IMR-90 (cell line): ENCODE results near the gene CRYGS. TPM values are rescaled to one million over a fixed set of nuclear protein-coding genes. Genes with fewer than 3 reads are reported as not detected.

ENCODE experiments used
- ATAC-seq: fragments of 200-7000 bp; cut with Tn5 transposase; 2 replicates; pipeline ENCODE4 v1.9.1; 2020; ENCODE audit warnings: low read depth, mild to moderate bottlenecking, moderate library complexity
- BruUV-seq: library from RNA; stranded (reverse); fragments of 400-500 nt; replicated peaks from 2 replicates; lab custom pipeline; 2021; lab: Mats Ljungman, UMichigan
- CTCF ChIA-PET: fragments of 300-600 bp; formaldehyde crosslinking; extraction: SDS; loops from one replicate; lab custom pipeline; 2021; ENCODE audit warnings: antibody characterized with exemption; lab: Yijun Ruan, JAX
- POLR2A ChIA-PET: fragments of 300-600 bp; sonication (Branson Sonifier 250); formaldehyde crosslinking; loops from one replicate; lab custom pipeline; 2022; ENCODE audit warnings: antibody characterized with exemption; ENCODE audit not compliant: unreplicated experiment; lab: Charles Lee
- DNase-seq: peaks from one replicate; pipeline ENCODE4 v3.0.0; 2013
- H2AFZ ChIP-seq: replicated peaks from 2 replicates; pipeline ENCODE3; 2013; ENCODE audit warnings: low read length, mild to moderate bottlenecking; ENCODE audit not compliant: poor library complexity
- H2AK5ac ChIP-seq: 2 replicates; pipeline ENCODE4 v1.6.1; 2013; ENCODE audit warnings: low read depth, low read length, inconsistent platforms
- H2AK9ac ChIP-seq: replicated peaks from 2 replicates; pipeline ENCODE3; 2013; ENCODE audit warnings: mild to moderate bottlenecking, low read depth, low read length, moderate library complexity; ENCODE audit not compliant: poor library complexity
- H2BK120ac ChIP-seq: 2 replicates; pipeline ENCODE4 v1.6.1; 2013; ENCODE audit warnings: low read depth, low read length, inconsistent platforms
- H2BK15ac ChIP-seq: 3 replicates; pipeline ENCODE4 v1.6.1; 2013; ENCODE audit warnings: low read depth, low read length, inconsistent platforms
- H2BK20ac ChIP-seq: 2 replicates; pipeline ENCODE4 v1.6.1; 2013; ENCODE audit warnings: low read depth, mild to moderate bottlenecking, inconsistent platforms, low read length, moderate library complexity
- H2BK5ac ChIP-seq: 2 replicates; pipeline ENCODE4 v1.6.1; 2013; ENCODE audit warnings: mild to moderate bottlenecking, low read depth, low read length, inconsistent platforms; ENCODE audit not compliant: poor library complexity, severe bottlenecking
- H3K14ac ChIP-seq: replicated peaks from 2 replicates; pipeline ENCODE4 v1.6.1; 2013; ENCODE audit warnings: low read depth, low read length, inconsistent platforms
- H3K18ac ChIP-seq: 2 replicates; pipeline ENCODE4 v1.6.1; 2013; ENCODE audit warnings: low read depth, low read length, control low read depth
- H3K23ac ChIP-seq: 2 replicates; pipeline ENCODE4 v1.6.1; 2013; ENCODE audit warnings: low read depth, low read length, inconsistent platforms
- H3K27ac ChIP-seq: 2 replicates; pipeline ENCODE4 v1.5.1; 2013; ENCODE audit warnings: mild to moderate bottlenecking, control low read depth, low read length; ENCODE audit not compliant: insufficient read depth
- H3K27me3 ChIP-seq: 2 replicates; pipeline ENCODE4 v1.6.1; 2013; ENCODE audit warnings: low read length; ENCODE audit not compliant: control insufficient read depth, insufficient read depth
- H3K36me3 ChIP-seq: 2 replicates; pipeline ENCODE4 v1.6.1; 2013; ENCODE audit warnings: low read length, mixed read lengths; ENCODE audit not compliant: control insufficient read depth, insufficient read depth
- H3K4ac ChIP-seq: 2 replicates; pipeline ENCODE4 v1.6.1; 2013; ENCODE audit warnings: low read depth, low read length, inconsistent platforms
- H3K4me1 ChIP-seq: 2 replicates; pipeline ENCODE4 v1.6.1; 2013; ENCODE audit warnings: low read length, mixed read lengths; ENCODE audit not compliant: control insufficient read depth, insufficient read depth
- H3K4me2 ChIP-seq: 2 replicates; pipeline ENCODE4 v1.6.1; 2013; ENCODE audit warnings: low read depth, mild to moderate bottlenecking, control low read depth, low read length, moderate library complexity
- H3K4me3 ChIP-seq: 2 replicates; pipeline ENCODE4 v1.5.1; 2013; ENCODE audit warnings: low read depth, mild to moderate bottlenecking, control low read depth, low read length, moderate library complexity; ENCODE audit not compliant: insufficient read depth
- H3K56ac ChIP-seq: 2 replicates; pipeline ENCODE4 v1.6.1; 2013; ENCODE audit warnings: low read length, inconsistent platforms; ENCODE audit not compliant: insufficient read depth; ENCODE audit errors: extremely low read depth
- H3K79me1 ChIP-seq, 2 experiments: 2 replicates each; pipeline ENCODE4 v1.6.1; 2013; ENCODE audit warnings: low read length in 2 of 2, inconsistent platforms in 1 of 2, low read depth in 1 of 2
- H3K9ac ChIP-seq: 2 replicates; pipeline ENCODE4 v1.6.1; 2013; ENCODE audit warnings: low read depth, low read length, control low read depth
- H3K9me1 ChIP-seq: 2 replicates; pipeline ENCODE4 v1.6.1; 2013; ENCODE audit warnings: low read length, inconsistent platforms; ENCODE audit not compliant: insufficient read depth
- H3K9me3 ChIP-seq: 2 replicates; pipeline ENCODE4 v1.6.1; 2013; ENCODE audit warnings: low read length; ENCODE audit not compliant: control insufficient read depth, insufficient read depth
- H4K20me1 ChIP-seq: 2 replicates; pipeline ENCODE4 v1.6.1; 2013; ENCODE audit warnings: low read length, inconsistent platforms; ENCODE audit not compliant: insufficient read depth
- H4K5ac ChIP-seq: 2 replicates; pipeline ENCODE4 v1.6.1; 2013; ENCODE audit warnings: mild to moderate bottlenecking, low read depth, low read length, control low read depth
- H4K8ac ChIP-seq, 2 experiments: 2 replicates each; pipeline ENCODE4 v1.6.1; 2013; ENCODE audit warnings: low read depth in 2 of 2, low read length in 2 of 2, control low read depth in 1 of 2, inconsistent platforms in 1 of 2
- H4K91ac ChIP-seq: 2 replicates; pipeline ENCODE4 v1.6.1; 2013; ENCODE audit warnings: low read depth, low read length, inconsistent platforms; ENCODE audit not compliant: insufficient read depth
- ELK1 ChIP-seq: fragments of 150-350 bp; IDR thresholded peaks from 2 replicates; pipeline ENCODE4 v1.6.1; 2016; ENCODE audit warnings: low read depth, mild to moderate bottlenecking, low read length, moderate library complexity, borderline replicate concordance
- FOS ChIP-seq: fragments of 150-350 bp; IDR thresholded peaks from 2 replicates; pipeline ENCODE4 v1.6.1; 2016; ENCODE audit warnings: low read depth, low read length
- NFE2L2 ChIP-seq: fragments of 150-350 bp; IDR thresholded peaks from 2 replicates; pipeline ENCODE4 v1.6.1; 2016; ENCODE audit warnings: low read depth, mild to moderate bottlenecking, low read length
- WGBS, 2 experiments: methylation state at CpG; one replicate each; pipeline versions ENCODE4 v1.1.5 to v1.1.7; 2013; ENCODE audit warnings: missing lambda C conversion rate in 2 of 2; ENCODE audit not compliant: insufficient read length in 1 of 2; ENCODE audit errors: extremely low coverage in 2 of 2; 5-methylcytosine and 5-hydroxymethylcytosine counted together
- dilution Hi-C: fragments of 300-500 bp; cut with HindIII; formaldehyde crosslinking; loops from one replicate; pipeline ENCODE4 v1.14.3; 2018; ENCODE audit warnings: low sequenced_read_pairs; ENCODE audit not compliant: unreplicated experiment
- in situ Hi-C: fragments of 300-500 bp; cut with MboI; formaldehyde crosslinking; loops from 3 replicates; pipeline ENCODE4 v1.14.3; 2019; ENCODE audit warnings: low sequenced_read_pairs, inconsistent platforms, mixed read lengths
- intact Hi-C: fragments of 100-400 bp; cut with micrococcal nuclease; formaldehyde crosslinking; loops from 2 replicates; pipeline ENCODE4 v1.10.0; 2022
- polyA plus RNA-seq, 3 experiments: library from polyadenylated mRNA; depleted of rRNA; stranded (reverse); fragments of >200 nt; gene quantifications; 2 replicates each; pipeline ENCODE4 v1.2.3, GENCODE V29; 2012; ENCODE audit warnings: low replicate concordance in 1 of 3
- total RNA-seq: library from RNA; depleted of rRNA; stranded (reverse); fragments of >200 nt; gene quantifications from 2 replicates; pipeline ENCODE4 v1.2.3, GENCODE V29; 2012

The CRYGS gene
- total and polyA plus RNA-seq, 2 of the 4 experiments (the other 2 are of a cell fraction) = 0.36 to 2.1 TPM

GRCh38 chr3:186502966-186503712 is 41.0 kb downstream of the CRYGS start:
- Histone ChIP-seq H4K8ac (no peak overlapping the region), H2BK20ac (no peak overlapping the region), H3K9ac (no peak overlapping the region), H4K5ac (no peak overlapping the region), H2AFZ (no peak overlapping the region), H2BK120ac (no peak overlapping the region), H3K14ac (no peak overlapping the region), H3K4ac (no peak overlapping the region), H3K18ac (no peak overlapping the region), H2BK5ac (no peak overlapping the region), H3K27me3 (peaks cover 30% of the 10 kb centered on the region), H3K27ac (no peak overlapping the region), H4K91ac (no peak overlapping the region), H3K4me1 (no peaks in the 10 kb centered on the region), H3K23ac (no peak overlapping the region), H4K20me1 (no peaks in the 10 kb centered on the region), H2AK5ac (no peak overlapping the region), H3K36me3 (no peaks in the 10 kb centered on the region), H3K4me3 (no peak overlapping the region), H2AK9ac (no peak overlapping the region), H3K79me1 (no peaks in the 10 kb centered on the region), H3K9me3 (no peaks in the 10 kb centered on the region), H2BK15ac (no peak overlapping the region), H3K56ac (no peak overlapping the region), H3K9me1 (no peaks in the 10 kb centered on the region), H3K4me2 (peak overlapping the region; percentile 29)
- no TSS peak for BruUV-seq
- no CpG with 5 or more reads among the region's 6 CpGs for WGBS, 2 experiments
- ATAC-seq (no peak), DNase-seq (no peak)
- POLR2A ChIA-PET = no interaction called here
- CTCF ChIA-PET = no interaction called here
- in situ Hi-C loops = no loop called here
- intact Hi-C loops = no loop called here
- dilution Hi-C loops = no loop called here
- no peak for TF ChIP-seq FOS
- no peak for TF ChIP-seq ELK1
- no peak for TF ChIP-seq NFE2L2
